GM23338 (cell line): ENCODE results near the gene TNIP1.

ENCODE experiments used
- CTCF ChIP-seq, 2 experiments: fragments of 200-600 bp in 1 of 2; sonication (generic) in 1 of 2; conservative IDR thresholded peaks; 2 replicates each; pipeline versions ENCODE4 v1.5.1 to v1.6.1; 2016 to 2017; ENCODE audit warnings: antibody characterized with exemption in 2 of 2, low read depth in 2 of 2, mild to moderate bottlenecking in 2 of 2, moderate library complexity in 1 of 2
- EZH2 ChIP-seq: fragments of 200-600 bp; sonication (generic); IDR thresholded peaks from one replicate; pipeline ENCODE4 v1.8.0; 2017; ENCODE audit warnings: antibody characterized with exemption, mild to moderate bottlenecking, low read depth; ENCODE audit not compliant: unreplicated experiment
- EZH2phosphoT487 ChIP-seq: fragments of 200-600 bp; sonication (generic); IDR thresholded peaks from one replicate; pipeline ENCODE4 v1.8.1; 2018; ENCODE audit warnings: antibody characterized with exemption; ENCODE audit not compliant: unreplicated experiment
- REST ChIP-seq: IDR thresholded peaks from one replicate; pipeline ENCODE4 v1.6.1; 2018; ENCODE audit warnings: antibody characterized with exemption; ENCODE audit not compliant: unreplicated experiment
- ZNF114 ChIP-seq: fragments of 250-450 bp; sonication (Bioruptor Pico); IDR thresholded peaks from 2 replicates; pipeline ENCODE4 v1.5.0; 2020; ENCODE audit warnings: mild to moderate bottlenecking, moderate library complexity
- ZNF331 ChIP-seq: fragments of 250-450 bp; sonication (Bioruptor Pico); IDR thresholded peaks from 2 replicates; pipeline ENCODE4 v1.5.0; 2020; ENCODE audit warnings: low read depth, mild to moderate bottlenecking, moderate library complexity

- no peak for TF ChIP-seq EZH2
- no peak for TF ChIP-seq CTCF (conservative IDR thresholded peaks at IDR 0.05; ENCODE audit: low read depth in 2 of 2)
- no peak for TF ChIP-seq ZNF114 (CRISPR knock-in tag)
- TF ChIP-seq ZNF331, result no peak
- no peak for TF ChIP-seq REST
- TF ChIP-seq EZH2phosphoT487, result no peak
These were observed 7.6 kb downstream of the TNIP1 start for GRCh38 chr5:151073280-151073679.
